Heart left ventricle (tissue), 13 donors: Measurements from ENCODE around the gene STIM1.

Experiments used
- CTCF ChIP-seq, 12 donors: fragments of 200-600 bp; sonication (generic) in 4 of 12; IDR thresholded peaks; one replicate each; pipeline versions ENCODE4 v1.5.0 to v1.8.0; 2018 to 2022; ENCODE audit warnings: antibody characterized with exemption in 12 of 12, mild to moderate bottlenecking in 5 of 12
- POLR2A ChIP-seq, 2 donors: fragments of 450-650 bp; IDR thresholded peaks; one replicate each; pipeline ENCODE4 v1.6.1; 2017; ENCODE audit warnings: antibody characterized with exemption in 2 of 2, mild to moderate bottlenecking in 2 of 2, moderate library complexity in 2 of 2
- donor health status: ischemic (EF 13 %, LVEDD 7.1; RV severe dilation, severe dysfunction).
- donor health status: DM: no; HTN: yes; CAD: no.
- donor health status: DM: no; HTN: no; CAD: no.
- donor health status: ischemic (EF 25% LVEDD 6.9; RV normal size, moderate dysfunction).
- donor health status: ischemic (EF 25% LVEDD 5.7; RV mildly dilated, moderate dysfunction).
- donor health status: ischemic (EF 35%, LVEDD 5.7; RV mildly dilated, moderate dysfunction).
- donor health status: nonischemic (EF 11% LVEDD 7.7; RV severe dilation, severe dysfunction).
- donor health status: DM: yes; HTN: yes; CAD: no.
- donor health status: PGD.
- donor health status: ischemic (EF 29% LVEDD 5.4; RV normal size, mild dysfunction).
- donor health status: nonischemic (EF 23%, LVEDD 6.1; RV moderate dilation, normal function).

GRCh38 chr11:3989921-3990290, 134.4 kb downstream of the STIM1 start:
- TF ChIP-seq CTCF (IDR thresholded peaks at IDR 0.05), result no peak
- TF ChIP-seq POLR2A (IDR thresholded peaks at IDR 0.05), result no peak
